IMR-90 (cell line): ENCODE results near the gene PRSS35. TPM values are rescaled to one million over a fixed set of nuclear protein-coding genes. Genes with fewer than 3 reads are reported as not detected.
A peak's percentile ranks its signal among the peaks of the same experiment; 100 is the strongest.

Source experiments
- ATAC-seq: fragments of 200-7000 bp; cut with Tn5 transposase; 2 replicates; pipeline ENCODE4 v1.9.1; 2020; ENCODE audit warnings: low read depth, mild to moderate bottlenecking, moderate library complexity
- BruUV-seq: library from RNA; stranded (reverse); fragments of 400-500 nt; replicated peaks from 2 replicates; lab custom pipeline; 2021; lab: Mats Ljungman, UMichigan
- CTCF ChIA-PET: fragments of 300-600 bp; formaldehyde crosslinking; extraction: SDS; loops from one replicate; lab custom pipeline; 2021; ENCODE audit warnings: antibody characterized with exemption; lab: Yijun Ruan, JAX
- POLR2A ChIA-PET: fragments of 300-600 bp; sonication (Branson Sonifier 250); formaldehyde crosslinking; loops from one replicate; lab custom pipeline; 2022; ENCODE audit warnings: antibody characterized with exemption; ENCODE audit not compliant: unreplicated experiment; lab: Charles Lee
- DNase-seq: peaks from one replicate; pipeline ENCODE4 v3.0.0; 2013
- H2AFZ ChIP-seq: replicated peaks from 2 replicates; pipeline ENCODE3; 2013; ENCODE audit warnings: low read length, mild to moderate bottlenecking; ENCODE audit not compliant: poor library complexity
- H2AK5ac ChIP-seq: 2 replicates; pipeline ENCODE4 v1.6.1; 2013; ENCODE audit warnings: low read depth, low read length, inconsistent platforms
- H2AK9ac ChIP-seq: replicated peaks from 2 replicates; pipeline ENCODE3; 2013; ENCODE audit warnings: mild to moderate bottlenecking, low read depth, low read length, moderate library complexity; ENCODE audit not compliant: poor library complexity
- H2BK120ac ChIP-seq: 2 replicates; pipeline ENCODE4 v1.6.1; 2013; ENCODE audit warnings: low read depth, low read length, inconsistent platforms
- H2BK15ac ChIP-seq: 3 replicates; pipeline ENCODE4 v1.6.1; 2013; ENCODE audit warnings: low read depth, low read length, inconsistent platforms
- H2BK20ac ChIP-seq: 2 replicates; pipeline ENCODE4 v1.6.1; 2013; ENCODE audit warnings: low read depth, mild to moderate bottlenecking, inconsistent platforms, low read length, moderate library complexity
- H2BK5ac ChIP-seq: 2 replicates; pipeline ENCODE4 v1.6.1; 2013; ENCODE audit warnings: mild to moderate bottlenecking, low read depth, low read length, inconsistent platforms; ENCODE audit not compliant: poor library complexity, severe bottlenecking
- H3K14ac ChIP-seq: replicated peaks from 2 replicates; pipeline ENCODE4 v1.6.1; 2013; ENCODE audit warnings: low read depth, low read length, inconsistent platforms
- H3K18ac ChIP-seq: 2 replicates; pipeline ENCODE4 v1.6.1; 2013; ENCODE audit warnings: low read depth, low read length, control low read depth
- H3K23ac ChIP-seq: 2 replicates; pipeline ENCODE4 v1.6.1; 2013; ENCODE audit warnings: low read depth, low read length, inconsistent platforms
- H3K27ac ChIP-seq: 2 replicates; pipeline ENCODE4 v1.5.1; 2013; ENCODE audit warnings: mild to moderate bottlenecking, control low read depth, low read length; ENCODE audit not compliant: insufficient read depth
- H3K27me3 ChIP-seq: 2 replicates; pipeline ENCODE4 v1.6.1; 2013; ENCODE audit warnings: low read length; ENCODE audit not compliant: control insufficient read depth, insufficient read depth
- H3K36me3 ChIP-seq: 2 replicates; pipeline ENCODE4 v1.6.1; 2013; ENCODE audit warnings: low read length, mixed read lengths; ENCODE audit not compliant: control insufficient read depth, insufficient read depth
- H3K4ac ChIP-seq: 2 replicates; pipeline ENCODE4 v1.6.1; 2013; ENCODE audit warnings: low read depth, low read length, inconsistent platforms
- H3K4me1 ChIP-seq: 2 replicates; pipeline ENCODE4 v1.6.1; 2013; ENCODE audit warnings: low read length, mixed read lengths; ENCODE audit not compliant: control insufficient read depth, insufficient read depth
- H3K4me2 ChIP-seq: 2 replicates; pipeline ENCODE4 v1.6.1; 2013; ENCODE audit warnings: low read depth, mild to moderate bottlenecking, control low read depth, low read length, moderate library complexity
- H3K4me3 ChIP-seq: 2 replicates; pipeline ENCODE4 v1.5.1; 2013; ENCODE audit warnings: low read depth, mild to moderate bottlenecking, control low read depth, low read length, moderate library complexity; ENCODE audit not compliant: insufficient read depth
- H3K56ac ChIP-seq: 2 replicates; pipeline ENCODE4 v1.6.1; 2013; ENCODE audit warnings: low read length, inconsistent platforms; ENCODE audit not compliant: insufficient read depth; ENCODE audit errors: extremely low read depth
- H3K79me1 ChIP-seq, 2 experiments: 2 replicates each; pipeline ENCODE4 v1.6.1; 2013; ENCODE audit warnings: low read length in 2 of 2, inconsistent platforms in 1 of 2, low read depth in 1 of 2
- H3K9ac ChIP-seq: 2 replicates; pipeline ENCODE4 v1.6.1; 2013; ENCODE audit warnings: low read depth, low read length, control low read depth
- H3K9me1 ChIP-seq: 2 replicates; pipeline ENCODE4 v1.6.1; 2013; ENCODE audit warnings: low read length, inconsistent platforms; ENCODE audit not compliant: insufficient read depth
- H3K9me3 ChIP-seq: 2 replicates; pipeline ENCODE4 v1.6.1; 2013; ENCODE audit warnings: low read length; ENCODE audit not compliant: control insufficient read depth, insufficient read depth
- H4K20me1 ChIP-seq: 2 replicates; pipeline ENCODE4 v1.6.1; 2013; ENCODE audit warnings: low read length, inconsistent platforms; ENCODE audit not compliant: insufficient read depth
- H4K5ac ChIP-seq: 2 replicates; pipeline ENCODE4 v1.6.1; 2013; ENCODE audit warnings: mild to moderate bottlenecking, low read depth, low read length, control low read depth
- H4K8ac ChIP-seq, 2 experiments: 2 replicates each; pipeline ENCODE4 v1.6.1; 2013; ENCODE audit warnings: low read depth in 2 of 2, low read length in 2 of 2, control low read depth in 1 of 2, inconsistent platforms in 1 of 2
- H4K91ac ChIP-seq: 2 replicates; pipeline ENCODE4 v1.6.1; 2013; ENCODE audit warnings: low read depth, low read length, inconsistent platforms; ENCODE audit not compliant: insufficient read depth
- BHLHE40 ChIP-seq: fragments of 150-350 bp; IDR thresholded peaks from 2 replicates; pipeline ENCODE4 v1.6.1; 2016; ENCODE audit warnings: mild to moderate bottlenecking, low read depth, low read length
- CHD1 ChIP-seq: IDR thresholded peaks from 2 replicates; pipeline ENCODE4 v1.6.1; 2012; ENCODE audit warnings: low read depth, low read length, improper control_type of control experiment
- FOS ChIP-seq: fragments of 150-350 bp; IDR thresholded peaks from 2 replicates; pipeline ENCODE4 v1.6.1; 2016; ENCODE audit warnings: low read depth, low read length
- MAFK ChIP-seq: IDR thresholded peaks from 2 replicates; pipeline ENCODE4 v1.6.1; 2012; ENCODE audit warnings: low read depth, low read length, improper control_type of control experiment
- MAZ ChIP-seq: IDR thresholded peaks from 2 replicates; pipeline ENCODE4 v1.6.1; 2012; ENCODE audit warnings: low read depth, mild to moderate bottlenecking, low read length, improper control_type of control experiment, moderate library complexity, borderline replicate concordance
- MXI1 ChIP-seq: IDR thresholded peaks from 2 replicates; pipeline ENCODE4 v1.6.1; 2012; ENCODE audit warnings: low read depth, mild to moderate bottlenecking, low read length, moderate library complexity, borderline replicate concordance
- NFE2L2 ChIP-seq: fragments of 150-350 bp; IDR thresholded peaks from 2 replicates; pipeline ENCODE4 v1.6.1; 2016; ENCODE audit warnings: low read depth, mild to moderate bottlenecking, low read length
- POLR2A ChIP-seq: IDR thresholded peaks from 2 replicates; pipeline ENCODE4 v1.6.1; 2012; ENCODE audit warnings: mild to moderate bottlenecking, low read depth, low read length
- RAD21 ChIP-seq: IDR thresholded peaks from 2 replicates; pipeline ENCODE4 v1.6.1; 2012; ENCODE audit warnings: low read length, improper control_type of control experiment
- RCOR1 ChIP-seq: IDR thresholded peaks from 2 replicates; pipeline ENCODE4 v1.6.1; 2012; ENCODE audit warnings: mild to moderate bottlenecking, low read length, improper control_type of control experiment; ENCODE audit not compliant: insufficient replicate concordance
- RFX5 ChIP-seq: IDR thresholded peaks from 2 replicates; pipeline ENCODE4 v1.8.0; 2012; ENCODE audit warnings: low read depth, mild to moderate bottlenecking, low read length, moderate library complexity
- SMC3 ChIP-seq: fragments of 150-350 bp; IDR thresholded peaks from 2 replicates; pipeline ENCODE4 v1.6.1; 2016; ENCODE audit warnings: low read depth, mild to moderate bottlenecking, antibody characterized with exemption, low read length, moderate library complexity
- WGBS, 2 experiments: methylation state at CpG; one replicate each; pipeline versions ENCODE4 v1.1.5 to v1.1.7; 2013; ENCODE audit warnings: missing lambda C conversion rate in 2 of 2; ENCODE audit not compliant: insufficient read length in 1 of 2; ENCODE audit errors: extremely low coverage in 2 of 2; 5-methylcytosine and 5-hydroxymethylcytosine counted together
- dilution Hi-C: fragments of 300-500 bp; cut with HindIII; formaldehyde crosslinking; loops from one replicate; pipeline ENCODE4 v1.14.3; 2018; ENCODE audit warnings: low sequenced_read_pairs; ENCODE audit not compliant: unreplicated experiment
- in situ Hi-C: fragments of 300-500 bp; cut with MboI; formaldehyde crosslinking; loops from 3 replicates; pipeline ENCODE4 v1.14.3; 2019; ENCODE audit warnings: low sequenced_read_pairs, inconsistent platforms, mixed read lengths
- intact Hi-C: fragments of 100-400 bp; cut with micrococcal nuclease; formaldehyde crosslinking; loops from 2 replicates; pipeline ENCODE4 v1.10.0; 2022
- polyA plus RNA-seq, 3 experiments: library from polyadenylated mRNA; depleted of rRNA; stranded (reverse); fragments of >200 nt; gene quantifications; 2 replicates each; pipeline ENCODE4 v1.2.3, GENCODE V29; 2012; ENCODE audit warnings: low replicate concordance in 1 of 3
- total RNA-seq: library from RNA; depleted of rRNA; stranded (reverse); fragments of >200 nt; gene quantifications from 2 replicates; pipeline ENCODE4 v1.2.3, GENCODE V29; 2012
- TF ChIP-seq, protein P1 (sequence below): conservative IDR thresholded peaks from 2 replicates; pipeline ENCODE4 v1.5.1; 2012; ENCODE audit warnings: mild to moderate bottlenecking, low read depth, low read length, improper control_type of control experiment
- TF ChIP-seq, protein P2 (sequence below): fragments of 150-350 bp; IDR thresholded peaks from 2 replicates; pipeline ENCODE4 v1.6.1; 2016; ENCODE audit warnings: low read depth, mild to moderate bottlenecking, low read length, moderate library complexity, borderline replicate concordance
- TF ChIP-seq, protein P3 (sequence below): fragments of 150-350 bp; IDR thresholded peaks from 2 replicates; pipeline ENCODE4 v1.6.1; 2017; ENCODE audit warnings: mild to moderate bottlenecking, antibody characterized with exemption, low read length, low read depth

Gene PRSS35
- total and polyA plus RNA-seq, 2 of the 4 experiments (the other 2 are of a cell fraction): 5.2 to 5.6 TPM

DNA sequence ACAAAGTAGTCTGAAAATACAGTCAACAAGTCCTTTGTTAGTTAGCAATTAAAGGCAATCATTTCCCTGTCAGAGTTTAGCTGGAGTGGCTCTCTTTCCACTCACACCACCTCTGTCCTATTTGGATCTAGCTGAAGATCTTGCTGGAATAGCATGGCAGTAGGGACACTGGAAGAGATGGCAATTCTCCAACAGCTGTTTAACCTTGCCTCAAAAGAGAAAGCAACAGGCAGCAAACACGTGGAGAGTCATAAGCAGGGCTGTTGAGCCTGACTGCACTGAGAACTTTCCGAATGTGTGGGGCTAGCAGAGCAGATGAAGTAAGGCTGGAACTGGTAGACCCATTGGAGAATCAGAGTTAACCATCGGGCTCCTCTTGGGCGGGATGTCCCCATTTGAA is 38.0 kb upstream of the PRSS35 start:
- Histone ChIP-seq H2BK15ac (no peak overlapping the region), H2AK9ac (no peak overlapping the region), H4K5ac (no peak overlapping the region), H2BK5ac (no peak overlapping the region), H3K4me3 (no peak overlapping the region), H2AK5ac (no peak overlapping the region), H4K20me1 (no peaks in the 10 kb centered on the region), H3K14ac (no peak overlapping the region), H2BK20ac (no peak overlapping the region), H3K4me1 (no peaks in the 10 kb centered on the region), H2AFZ (no peak overlapping the region), H2BK120ac (no peak overlapping the region), H3K4me2 (peak overlapping the region; percentile 36; the same call in 1 of the 2 replicates), H3K23ac (no peak overlapping the region), H3K4ac (no peak overlapping the region), H3K9ac (no peak overlapping the region), H3K9me1 (no peaks in the 10 kb centered on the region), H3K79me1 (no peaks in the 10 kb centered on the region), H3K27ac (no peak overlapping the region), H4K8ac (no peak overlapping the region), H3K18ac (no peak overlapping the region), H3K27me3 (peaks cover 5% of the 10 kb centered on the region; the same call in 1 of the 2 replicates), H3K9me3 (no peaks in the 10 kb centered on the region), H3K56ac (no peak overlapping the region), H3K36me3 (no peaks in the 10 kb centered on the region), H4K91ac (no peak overlapping the region)
- intact Hi-C loops: no loop called here
- 30% methylated on average over 2 of the region's 4 CpGs; no CpG with 5 or more reads in 1 of the 2 experiments for WGBS, 2 experiments
- ChIA-PET CTCF (interaction anchor here (0.7 kb wide), 1 partner anchor 270 kb away, joined by 3 read pairs; no protein-coding TSS in a partner anchor), POLR2A (no interaction called here)
- in situ Hi-C loops: no loop called here
- ATAC-seq (peak; percentile 48), DNase-seq (peak; percentile 34)
- TF ChIP-seq RFX5: no peak
- no peak for TF ChIP-seq POLR2A
- TF ChIP-seq SMC3: no peak
- no peak for TF ChIP-seq NFE2L2
- TF ChIP-seq, protein P1, sequence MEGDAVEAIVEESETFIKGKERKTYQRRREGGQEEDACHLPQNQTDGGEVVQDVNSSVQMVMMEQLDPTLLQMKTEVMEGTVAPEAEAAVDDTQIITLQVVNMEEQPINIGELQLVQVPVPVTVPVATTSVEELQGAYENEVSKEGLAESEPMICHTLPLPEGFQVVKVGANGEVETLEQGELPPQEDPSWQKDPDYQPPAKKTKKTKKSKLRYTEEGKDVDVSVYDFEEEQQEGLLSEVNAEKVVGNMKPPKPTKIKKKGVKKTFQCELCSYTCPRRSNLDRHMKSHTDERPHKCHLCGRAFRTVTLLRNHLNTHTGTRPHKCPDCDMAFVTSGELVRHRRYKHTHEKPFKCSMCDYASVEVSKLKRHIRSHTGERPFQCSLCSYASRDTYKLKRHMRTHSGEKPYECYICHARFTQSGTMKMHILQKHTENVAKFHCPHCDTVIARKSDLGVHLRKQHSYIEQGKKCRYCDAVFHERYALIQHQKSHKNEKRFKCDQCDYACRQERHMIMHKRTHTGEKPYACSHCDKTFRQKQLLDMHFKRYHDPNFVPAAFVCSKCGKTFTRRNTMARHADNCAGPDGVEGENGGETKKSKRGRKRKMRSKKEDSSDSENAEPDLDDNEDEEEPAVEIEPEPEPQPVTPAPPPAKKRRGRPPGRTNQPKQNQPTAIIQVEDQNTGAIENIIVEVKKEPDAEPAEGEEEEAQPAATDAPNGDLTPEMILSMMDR: no peak
- no peak for TF ChIP-seq MAZ
- no peak for TF ChIP-seq BHLHE40
- TF ChIP-seq FOS: no peak
- no peak for TF ChIP-seq RCOR1
- TF ChIP-seq MAFK: no peak
- TF ChIP-seq CHD1: no peak
- TF ChIP-seq, protein P2, sequence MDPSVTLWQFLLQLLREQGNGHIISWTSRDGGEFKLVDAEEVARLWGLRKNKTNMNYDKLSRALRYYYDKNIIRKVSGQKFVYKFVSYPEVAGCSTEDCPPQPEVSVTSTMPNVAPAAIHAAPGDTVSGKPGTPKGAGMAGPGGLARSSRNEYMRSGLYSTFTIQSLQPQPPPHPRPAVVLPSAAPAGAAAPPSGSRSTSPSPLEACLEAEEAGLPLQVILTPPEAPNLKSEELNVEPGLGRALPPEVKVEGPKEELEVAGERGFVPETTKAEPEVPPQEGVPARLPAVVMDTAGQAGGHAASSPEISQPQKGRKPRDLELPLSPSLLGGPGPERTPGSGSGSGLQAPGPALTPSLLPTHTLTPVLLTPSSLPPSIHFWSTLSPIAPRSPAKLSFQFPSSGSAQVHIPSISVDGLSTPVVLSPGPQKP: no peak
- TF ChIP-seq RAD21: no peak
- no peak for TF ChIP-seq MXI1
- TF ChIP-seq, protein P3, sequence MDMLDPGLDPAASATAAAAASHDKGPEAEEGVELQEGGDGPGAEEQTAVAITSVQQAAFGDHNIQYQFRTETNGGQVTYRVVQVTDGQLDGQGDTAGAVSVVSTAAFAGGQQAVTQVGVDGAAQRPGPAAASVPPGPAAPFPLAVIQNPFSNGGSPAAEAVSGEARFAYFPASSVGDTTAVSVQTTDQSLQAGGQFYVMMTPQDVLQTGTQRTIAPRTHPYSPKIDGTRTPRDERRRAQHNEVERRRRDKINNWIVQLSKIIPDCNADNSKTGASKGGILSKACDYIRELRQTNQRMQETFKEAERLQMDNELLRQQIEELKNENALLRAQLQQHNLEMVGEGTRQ: no peak
- dilution Hi-C loops: no loop called here
- BruUV-seq: no TSS peak
